Neural crest cell (in vitro differentiated cells): ENCODE measurements around the gene NAT8L. TPM values are rescaled to one million over a fixed set of nuclear protein-coding genes. Genes with fewer than 3 reads are reported as not detected.

Experiments used
- DNase-seq: peaks from one replicate; pipeline ENCODE4 v3.0.0; 2021; ENCODE audit warnings: low read depth, mixed read lengths, low spot score
- H3K27ac Mint-ChIP-seq: one replicate; pipeline ENCODE4 v1.8.0; 2021; ENCODE audit warnings: mild to moderate bottlenecking, mixed read lengths; ENCODE audit not compliant: unreplicated experiment
- H3K27me3 Mint-ChIP-seq: 2 replicates; pipeline ENCODE4 v1.8.0; 2021; ENCODE audit warnings: low read depth, mild to moderate bottlenecking, mixed read lengths
- H3K36me3 Mint-ChIP-seq: 2 replicates; pipeline ENCODE4 v1.8.0; 2021; ENCODE audit warnings: low read depth, mild to moderate bottlenecking, mixed read lengths
- H3K4me1 Mint-ChIP-seq: 2 replicates; pipeline ENCODE4 v1.8.0; 2021; ENCODE audit warnings: mixed read lengths
- H3K4me3 Mint-ChIP-seq: one replicate; pipeline ENCODE4 v1.8.0; 2021; ENCODE audit warnings: mild to moderate bottlenecking, mixed read lengths
- H3K9me3 Mint-ChIP-seq: 2 replicates; pipeline ENCODE4 v1.8.0; 2021; ENCODE audit warnings: mixed read lengths
- total RNA-seq: library from RNA; stranded (reverse); gene quantifications from 2 replicates; pipeline ENCODE4 v1.2.1, GENCODE V29; 2021
- TF ChIP-seq, protein P1 (sequence below): fragments of 200-600 bp; sonication (generic); conservative IDR thresholded peaks from 2 replicates; pipeline ENCODE4 v1.5.0; 2021; ENCODE audit warnings: antibody characterized with exemption, mild to moderate bottlenecking

Gene NAT8L
- total RNA-seq, 1 donor from 2014 or later: 19.5 TPM

DNA sequence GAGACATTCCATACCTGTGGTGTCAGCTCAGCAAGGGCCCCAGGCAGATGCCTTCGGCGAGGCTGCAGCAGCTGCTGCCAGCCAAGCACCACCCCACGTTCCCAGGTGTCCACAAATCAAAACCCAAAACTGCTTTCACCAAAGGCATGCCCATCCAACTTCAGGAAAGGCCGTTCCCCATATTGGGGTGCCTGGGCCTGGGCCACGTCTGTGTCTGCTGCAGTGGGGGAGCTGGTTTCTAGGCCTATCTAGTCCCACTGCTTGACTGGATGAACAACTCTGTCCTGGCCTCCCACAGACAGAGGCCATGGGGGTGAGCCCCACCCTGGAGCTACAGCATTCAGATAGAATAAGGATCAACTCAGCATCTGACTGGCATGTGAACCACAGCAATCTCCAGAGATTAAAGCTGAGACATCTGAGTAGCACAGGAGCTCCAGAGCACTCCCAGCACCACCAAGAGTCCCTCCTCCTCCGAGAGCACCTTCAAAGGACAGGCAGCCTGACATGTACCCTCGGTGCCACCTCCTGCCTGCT, 37.0 kb downstream of the NAT8L start:
- TF ChIP-seq, protein P1, sequence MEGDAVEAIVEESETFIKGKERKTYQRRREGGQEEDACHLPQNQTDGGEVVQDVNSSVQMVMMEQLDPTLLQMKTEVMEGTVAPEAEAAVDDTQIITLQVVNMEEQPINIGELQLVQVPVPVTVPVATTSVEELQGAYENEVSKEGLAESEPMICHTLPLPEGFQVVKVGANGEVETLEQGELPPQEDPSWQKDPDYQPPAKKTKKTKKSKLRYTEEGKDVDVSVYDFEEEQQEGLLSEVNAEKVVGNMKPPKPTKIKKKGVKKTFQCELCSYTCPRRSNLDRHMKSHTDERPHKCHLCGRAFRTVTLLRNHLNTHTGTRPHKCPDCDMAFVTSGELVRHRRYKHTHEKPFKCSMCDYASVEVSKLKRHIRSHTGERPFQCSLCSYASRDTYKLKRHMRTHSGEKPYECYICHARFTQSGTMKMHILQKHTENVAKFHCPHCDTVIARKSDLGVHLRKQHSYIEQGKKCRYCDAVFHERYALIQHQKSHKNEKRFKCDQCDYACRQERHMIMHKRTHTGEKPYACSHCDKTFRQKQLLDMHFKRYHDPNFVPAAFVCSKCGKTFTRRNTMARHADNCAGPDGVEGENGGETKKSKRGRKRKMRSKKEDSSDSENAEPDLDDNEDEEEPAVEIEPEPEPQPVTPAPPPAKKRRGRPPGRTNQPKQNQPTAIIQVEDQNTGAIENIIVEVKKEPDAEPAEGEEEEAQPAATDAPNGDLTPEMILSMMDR: no peak
- H3K4me3 Mint-ChIP-seq: no peak overlapping the region
- no peaks in the 10 kb centered on the region for H3K27me3 Mint-ChIP-seq
- DNase-seq: no peak
- H3K4me1 Mint-ChIP-seq: peaks cover 32% of the 10 kb centered on the region
- H3K9me3 Mint-ChIP-seq: no peaks in the 10 kb centered on the region
- no peaks in the 10 kb centered on the region for H3K36me3 Mint-ChIP-seq
- H3K27ac Mint-ChIP-seq: no peak overlapping the region

DNA sequence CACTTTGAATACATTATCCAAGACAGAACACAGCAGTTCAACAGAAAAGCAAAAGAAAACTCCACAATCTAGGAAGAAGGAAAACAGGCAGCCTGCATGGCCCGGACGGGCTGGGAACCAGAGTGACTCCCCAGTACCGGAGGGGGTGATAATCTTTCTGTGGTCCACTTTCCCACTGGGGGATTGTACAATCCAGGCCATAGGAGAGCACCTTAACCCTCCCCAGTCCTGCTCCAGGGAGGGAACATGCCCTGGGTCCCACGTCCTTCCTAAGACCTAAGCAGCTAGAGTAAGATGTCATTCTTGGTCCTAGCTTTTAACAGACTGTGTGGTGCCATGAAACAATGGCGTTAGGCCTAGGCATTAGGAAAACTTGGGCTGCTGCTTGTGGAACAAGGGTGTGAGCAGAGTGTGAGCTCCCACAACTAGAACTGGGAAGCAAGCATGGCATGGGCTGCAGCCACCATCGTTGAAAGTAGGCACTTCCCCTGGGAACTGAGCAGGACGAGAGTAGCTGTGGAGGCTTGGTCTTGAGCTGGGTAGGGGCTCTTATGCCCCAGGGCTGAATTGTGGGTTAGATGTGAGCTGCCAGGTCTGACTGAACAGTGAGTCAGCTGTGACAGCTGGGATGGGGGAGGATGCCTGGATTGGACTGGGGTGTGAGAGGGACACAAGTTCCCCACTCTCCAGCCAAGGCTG, 42.4 kb downstream of the NAT8L start:
- Mint-ChIP-seq H3K4me3 (no peak overlapping the region), H3K27ac (peak overlapping the region; percentile 38), H3K27me3 (no peaks in the 10 kb centered on the region), H3K9me3 (peaks cover 7% of the 10 kb centered on the region), H3K4me1 (peaks cover 7% of the 10 kb centered on the region), H3K36me3 (peaks cover 10% of the 10 kb centered on the region)
- no peak for DNase-seq
- TF ChIP-seq, protein P1: no peak

DNA sequence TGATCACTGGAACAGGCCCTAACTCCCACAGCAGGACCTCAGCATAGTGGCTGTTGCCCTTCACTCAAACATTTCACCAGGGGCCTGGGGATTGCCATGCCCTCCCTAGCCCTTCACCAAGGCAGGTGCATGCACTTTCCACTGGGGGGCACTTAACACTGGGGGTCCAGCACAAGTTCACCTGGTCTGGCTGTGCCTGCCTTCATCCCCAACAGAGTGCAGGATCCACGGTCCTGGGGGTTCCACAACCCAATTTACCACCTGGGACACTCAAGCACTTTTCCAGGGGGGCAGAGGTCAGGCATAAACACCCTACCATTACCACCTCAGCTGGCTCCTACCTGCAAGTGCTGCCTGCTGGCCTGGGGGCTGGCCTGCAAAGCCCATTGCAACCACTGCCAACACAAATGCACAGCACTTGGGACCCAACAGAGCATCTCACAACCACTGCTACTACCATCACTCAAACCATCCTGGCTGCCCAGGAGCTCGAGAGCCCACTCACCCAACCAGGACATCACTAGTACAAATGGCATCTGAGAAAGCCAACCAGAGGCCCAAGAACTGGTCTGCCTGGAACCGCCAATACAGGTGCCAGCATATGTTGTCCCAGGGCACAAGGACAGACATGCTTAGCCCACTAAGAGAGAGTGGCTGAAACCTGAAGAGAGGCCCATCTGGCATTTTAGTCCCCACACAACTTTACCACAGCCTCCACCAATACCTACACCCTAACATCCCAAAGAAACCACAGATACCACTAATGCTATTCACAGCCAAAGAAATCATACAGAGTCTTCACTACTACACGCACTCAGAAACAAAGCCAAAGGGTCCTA, 43.1 kb downstream of the NAT8L start:
- Mint-ChIP-seq H3K4me1 (peaks cover 7% of the 10 kb centered on the region), H3K27me3 (no peaks in the 10 kb centered on the region), H3K27ac (no peak overlapping the region), H3K36me3 (peaks cover 10% of the 10 kb centered on the region), H3K9me3 (peaks cover 7% of the 10 kb centered on the region), H3K4me3 (no peak overlapping the region)
- TF ChIP-seq, protein P1: no peak
- DNase-seq: no peak

DNA sequence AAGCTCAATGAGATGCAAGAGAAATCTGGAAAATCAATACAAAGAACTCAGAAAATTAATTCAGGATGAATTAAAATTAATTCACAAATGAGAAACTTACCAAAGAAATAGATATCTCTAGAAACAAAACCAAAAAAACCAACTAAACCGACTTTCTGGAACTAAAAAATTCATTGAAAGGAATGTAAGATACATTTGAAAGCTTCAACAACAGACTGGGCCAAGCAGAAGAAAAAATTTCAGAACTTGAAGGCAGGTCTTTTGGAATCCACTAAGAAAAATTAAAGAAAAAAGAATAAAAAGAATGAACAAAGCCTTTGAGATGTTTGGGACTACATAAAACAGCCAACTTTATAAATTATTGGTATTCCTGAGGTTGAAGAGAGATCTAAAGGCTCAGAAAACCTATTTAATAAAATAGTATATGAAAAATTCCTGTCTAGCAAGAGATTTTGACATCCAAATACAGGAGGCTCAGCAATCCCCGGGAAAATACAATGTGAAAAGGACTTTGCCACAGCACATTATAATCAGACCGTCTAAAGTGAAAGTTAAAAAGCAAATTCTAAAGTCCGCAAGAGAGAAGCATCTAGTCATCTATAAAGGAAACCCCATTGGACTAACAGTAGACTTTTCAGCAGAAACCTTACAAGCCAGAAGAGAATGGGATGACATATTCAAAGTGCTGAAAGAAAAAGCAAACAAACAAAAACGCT, 44.2 kb downstream of the NAT8L start:
- TF ChIP-seq, protein P1: no peak

DNA sequence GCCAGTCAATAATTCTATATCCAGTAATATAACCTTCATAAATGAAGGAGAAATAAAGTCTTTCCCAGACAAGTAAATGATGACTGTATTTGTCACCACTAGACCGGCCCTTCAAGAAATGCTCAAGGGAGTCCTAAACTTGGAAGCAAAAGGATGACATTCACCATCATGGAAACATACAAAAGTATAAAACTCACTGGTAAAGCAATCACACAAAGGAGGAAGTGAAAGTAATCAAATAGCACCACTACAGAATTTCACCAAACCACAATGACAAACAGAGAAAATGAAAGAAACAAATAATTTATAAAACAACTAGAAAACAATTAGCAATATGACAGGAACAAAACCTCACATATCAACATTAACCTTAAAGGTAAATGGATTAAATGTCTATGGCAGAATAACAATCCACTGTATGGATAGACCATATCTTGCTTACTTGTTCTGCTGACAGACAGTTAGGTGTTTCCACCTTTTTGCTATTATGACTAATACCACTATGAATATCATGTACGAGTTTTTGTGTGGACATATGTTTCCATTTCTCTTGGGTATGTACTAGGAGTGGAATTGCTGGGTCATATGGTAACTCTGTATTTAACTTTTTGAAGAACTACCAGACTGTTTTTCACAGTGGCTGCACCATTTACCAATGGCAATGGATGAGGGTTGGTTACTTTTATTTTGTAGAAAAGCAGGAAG, 44.9 kb downstream of the NAT8L start:
- Mint-ChIP-seq H3K36me3 (peaks cover 10% of the 10 kb centered on the region), H3K27ac (no peak overlapping the region), H3K9me3 (peaks cover 7% of the 10 kb centered on the region), H3K4me3 (no peak overlapping the region), H3K4me1 (peaks cover 7% of the 10 kb centered on the region), H3K27me3 (no peaks in the 10 kb centered on the region)
- TF ChIP-seq, protein P1: no peak
- DNase-seq: no peak

More for the DNA sequence above, 44.2 kb downstream of the NAT8L start:
- Mint-ChIP-seq H3K9me3 (peaks cover 7% of the 10 kb centered on the region), H3K36me3 (peaks cover 10% of the 10 kb centered on the region), H3K4me3 (no peak overlapping the region), H3K4me1 (peaks cover 7% of the 10 kb centered on the region), H3K27ac (no peak overlapping the region), H3K27me3 (no peaks in the 10 kb centered on the region)
- DNase-seq: no peak
